Loucy (cell line): ENCODE measurements around the gene LRRC27.

Experiments used
- H2AFZ ChIP-seq: fragments of 200-600 bp; sonication (generic); 2 replicates; pipeline ENCODE4 v1.6.0; 2016; ENCODE audit warnings: antibody characterized with exemption, mild to moderate bottlenecking, low read length, moderate library complexity
- H3F3A ChIP-seq: fragments of 200-600 bp; 2 replicates; pipeline ENCODE4 v1.6.0; 2016; ENCODE audit warnings: antibody characterized with exemption, low read depth, mild to moderate bottlenecking
- H3K27me3 ChIP-seq: fragments of 200-600 bp; sonication (generic); 2 replicates; pipeline ENCODE4 v1.6.1; 2014; ENCODE audit warnings: low read length, mild to moderate bottlenecking; ENCODE audit not compliant: insufficient read depth, poor library complexity, severe bottlenecking
- H3K36me3 ChIP-seq: fragments of 200-600 bp; sonication (generic); 2 replicates; pipeline ENCODE4 v1.6.1; 2016; ENCODE audit warnings: low read length; ENCODE audit not compliant: insufficient read depth
- H3K4me1 ChIP-seq: fragments of 200-600 bp; sonication (generic); 2 replicates; pipeline ENCODE4 v1.5.1; 2014; ENCODE audit warnings: low read length, mild to moderate bottlenecking; ENCODE audit not compliant: insufficient read depth, poor library complexity, severe bottlenecking
- H3K4me2 ChIP-seq: fragments of 200-600 bp; sonication (generic); 2 replicates; pipeline ENCODE4 v1.6.0; 2014; ENCODE audit warnings: antibody characterized with exemption, low read length, low read depth, mild to moderate bottlenecking; ENCODE audit not compliant: poor library complexity, severe bottlenecking
- H3K4me3 ChIP-seq: fragments of 200-600 bp; sonication (generic); 2 replicates; pipeline ENCODE4 v1.5.1; 2014; ENCODE audit warnings: low read length, mild to moderate bottlenecking, mixed read lengths; ENCODE audit not compliant: poor library complexity, severe bottlenecking
- H3K79me2 ChIP-seq: fragments of 200-600 bp; sonication (generic); 2 replicates; pipeline ENCODE4 v1.6.1; 2014; ENCODE audit warnings: low read length; ENCODE audit not compliant: insufficient read depth
- H3K9ac ChIP-seq: fragments of 200-600 bp; sonication (generic); 2 replicates; pipeline ENCODE4 v1.6.0; 2014; ENCODE audit warnings: mild to moderate bottlenecking, low read depth, low read length, moderate library complexity; ENCODE audit not compliant: poor library complexity, severe bottlenecking
- H3K9me2 ChIP-seq: fragments of 200-600 bp; sonication (generic); replicated peaks from 2 replicates; pipeline ENCODE4 v1.6.1; 2016; ENCODE audit warnings: low read depth, low read length, mixed read lengths
- H3K9me3 ChIP-seq: fragments of 200-600 bp; sonication (generic); 2 replicates; pipeline ENCODE4 v1.6.1; 2014; ENCODE audit warnings: mild to moderate bottlenecking, antibody characterized with exemption, low read length, low read depth; ENCODE audit not compliant: insufficient read depth
- H4K20me1 ChIP-seq: fragments of 200-600 bp; sonication (generic); 2 replicates; pipeline ENCODE4 v1.6.0; 2014; ENCODE audit warnings: antibody characterized with exemption, low read length, mild to moderate bottlenecking; ENCODE audit not compliant: insufficient read depth, poor library complexity, severe bottlenecking
- EZH2phosphoT487 ChIP-seq: fragments of 200-600 bp; IDR thresholded peaks from 2 replicates; pipeline ENCODE4 v1.6.1; 2018; ENCODE audit warnings: antibody characterized with exemption, mild to moderate bottlenecking, moderate library complexity, borderline replicate concordance
- TF ChIP-seq, protein P1 (sequence below): fragments of 200-600 bp; sonication (generic); conservative IDR thresholded peaks from 2 replicates; pipeline ENCODE4 v1.5.1; 2014; ENCODE audit warnings: mild to moderate bottlenecking, antibody characterized with exemption, low read length

The LRRC27 gene

DNA sequence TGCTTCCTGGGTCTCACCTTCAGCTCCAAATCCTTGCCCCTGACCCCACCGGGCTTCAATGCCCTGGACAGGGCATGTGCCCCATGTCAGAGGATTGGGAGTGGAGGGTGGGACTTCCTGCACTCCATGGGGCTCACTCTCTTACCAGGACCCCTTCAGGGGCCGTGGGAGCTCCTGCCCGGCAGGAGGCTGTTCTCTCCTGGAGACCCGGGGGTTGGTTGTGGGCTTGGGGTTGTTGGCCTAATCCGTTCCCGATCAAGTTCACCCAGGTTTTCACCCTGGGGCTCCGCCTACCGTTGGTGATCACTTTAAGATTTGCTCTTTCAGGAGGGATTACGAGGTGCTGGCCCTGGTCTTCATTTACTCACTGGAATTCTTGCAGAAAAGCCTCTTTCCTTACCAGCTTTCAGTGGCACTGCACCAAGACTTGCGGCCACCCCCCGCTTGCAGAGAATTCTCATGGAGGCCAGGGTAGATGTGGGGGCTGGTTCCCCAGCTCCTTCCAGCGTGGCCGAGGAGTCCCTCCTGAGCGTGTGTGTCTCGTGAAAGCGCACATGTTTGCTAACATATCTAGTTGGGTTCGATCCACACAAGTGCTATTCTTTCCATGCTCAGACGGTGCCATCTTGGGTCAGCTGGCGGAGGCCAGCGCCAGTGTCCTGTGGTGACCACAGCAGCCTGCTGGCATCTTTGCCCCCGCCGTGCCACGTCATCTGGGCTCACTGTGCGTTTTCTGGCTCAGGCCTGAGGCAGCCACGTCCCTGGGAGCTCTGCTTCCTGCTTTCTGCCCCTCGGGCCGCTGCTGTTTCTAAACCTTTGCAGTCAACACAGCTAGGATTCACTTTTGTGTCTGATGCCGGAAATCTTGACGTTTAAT, 80.6 kb downstream of the LRRC27 start:
- H3K4me1 ChIP-seq, result peaks cover 11% of the 10 kb centered on the region

DNA sequence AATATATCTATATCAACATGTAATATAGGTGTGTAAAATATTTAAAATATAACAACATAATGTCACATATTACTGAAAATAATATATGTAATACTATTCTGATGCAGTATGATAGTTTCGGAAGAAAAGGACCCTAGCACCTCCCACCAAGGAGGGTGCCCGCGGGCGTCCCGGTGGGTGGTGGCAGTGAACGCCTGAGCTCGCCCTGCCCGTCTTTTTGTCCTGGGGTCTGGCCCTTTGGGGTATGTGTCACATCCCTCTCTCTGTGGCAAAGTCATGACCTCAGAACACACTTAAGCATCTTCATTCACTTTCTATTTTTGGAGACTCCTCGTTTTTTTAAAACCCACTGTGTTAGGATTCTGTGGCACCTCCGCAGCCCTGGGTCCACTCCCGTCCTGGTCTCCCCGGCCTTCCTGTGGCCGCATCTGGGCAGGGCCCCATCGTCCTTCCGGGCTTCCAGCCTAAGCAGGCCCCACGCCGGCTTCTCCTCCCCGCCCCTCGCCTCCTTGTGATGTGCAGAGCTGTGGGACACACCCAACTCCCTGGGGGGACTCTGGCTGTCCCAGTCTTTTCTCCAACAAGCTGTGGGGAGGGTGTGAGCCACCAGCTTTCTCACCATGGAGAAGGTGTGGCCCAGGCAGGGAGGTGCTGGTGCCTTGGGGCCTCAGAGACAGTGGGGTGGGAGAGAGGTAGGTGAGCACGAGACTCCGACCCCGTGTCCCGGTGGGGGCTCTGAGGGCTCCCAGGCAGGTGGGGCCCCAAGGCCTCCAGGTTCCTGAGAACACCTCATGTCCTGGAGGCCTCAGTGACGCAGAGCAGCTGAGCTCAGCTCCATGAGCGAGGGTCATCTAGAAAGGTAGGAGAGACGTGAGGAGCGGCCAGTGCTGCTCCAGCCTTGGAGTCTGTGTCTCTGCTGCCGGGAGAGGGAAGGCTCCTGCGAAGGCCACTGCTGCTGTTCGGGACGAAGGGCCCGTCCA, 81.5 kb downstream of the LRRC27 start:
- no peak overlapping the region for H3K4me2 ChIP-seq
- H3F3A ChIP-seq, result no peaks in the 10 kb centered on the region
- H3K36me3 ChIP-seq, result peaks cover 22% of the 10 kb centered on the region; the same call in 1 of the 2 replicates

More for the DNA sequence above, 80.6 kb downstream of the LRRC27 start:
- H3K79me2 ChIP-seq, result peaks cover 75% of the 10 kb centered on the region; the same call in 1 of the 2 replicates
- H2AFZ ChIP-seq, result no peak overlapping the region
- peaks cover 30% of the 10 kb centered on the region for H4K20me1 ChIP-seq
- peaks cover 19% of the 10 kb centered on the region; the same call in 1 of the 2 replicates for H3K36me3 ChIP-seq
- no peaks in the 10 kb centered on the region for H3K9me3 ChIP-seq
- no peak overlapping the region for H3K4me2 ChIP-seq
- no peaks in the 10 kb centered on the region for H3K9me2 ChIP-seq
- H3K9ac ChIP-seq, result no peak overlapping the region
- no peaks in the 10 kb centered on the region for H3K27me3 ChIP-seq
- no peaks in the 10 kb centered on the region for H3F3A ChIP-seq
- TF ChIP-seq, protein P1, sequence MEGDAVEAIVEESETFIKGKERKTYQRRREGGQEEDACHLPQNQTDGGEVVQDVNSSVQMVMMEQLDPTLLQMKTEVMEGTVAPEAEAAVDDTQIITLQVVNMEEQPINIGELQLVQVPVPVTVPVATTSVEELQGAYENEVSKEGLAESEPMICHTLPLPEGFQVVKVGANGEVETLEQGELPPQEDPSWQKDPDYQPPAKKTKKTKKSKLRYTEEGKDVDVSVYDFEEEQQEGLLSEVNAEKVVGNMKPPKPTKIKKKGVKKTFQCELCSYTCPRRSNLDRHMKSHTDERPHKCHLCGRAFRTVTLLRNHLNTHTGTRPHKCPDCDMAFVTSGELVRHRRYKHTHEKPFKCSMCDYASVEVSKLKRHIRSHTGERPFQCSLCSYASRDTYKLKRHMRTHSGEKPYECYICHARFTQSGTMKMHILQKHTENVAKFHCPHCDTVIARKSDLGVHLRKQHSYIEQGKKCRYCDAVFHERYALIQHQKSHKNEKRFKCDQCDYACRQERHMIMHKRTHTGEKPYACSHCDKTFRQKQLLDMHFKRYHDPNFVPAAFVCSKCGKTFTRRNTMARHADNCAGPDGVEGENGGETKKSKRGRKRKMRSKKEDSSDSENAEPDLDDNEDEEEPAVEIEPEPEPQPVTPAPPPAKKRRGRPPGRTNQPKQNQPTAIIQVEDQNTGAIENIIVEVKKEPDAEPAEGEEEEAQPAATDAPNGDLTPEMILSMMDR, result no peak
- TF ChIP-seq EZH2phosphoT487, result no peak
- no peak overlapping the region for H3K4me3 ChIP-seq

More for the DNA sequence above, 81.5 kb downstream of the LRRC27 start:
- peaks cover 21% of the 10 kb centered on the region for H4K20me1 ChIP-seq
- no peak overlapping the region for H3K9ac ChIP-seq
- H3K4me1 ChIP-seq, result peaks cover 10% of the 10 kb centered on the region
- no peaks in the 10 kb centered on the region for H3K9me3 ChIP-seq
- no peak overlapping the region for H3K4me3 ChIP-seq
- no peaks in the 10 kb centered on the region for H3K27me3 ChIP-seq
- H3K79me2 ChIP-seq, result peaks cover 71% of the 10 kb centered on the region; the same call in 1 of the 2 replicates
- no peak for TF ChIP-seq EZH2phosphoT487
- TF ChIP-seq, protein P1, result no peak
- no peak overlapping the region for H2AFZ ChIP-seq
- H3K9me2 ChIP-seq, result no peaks in the 10 kb centered on the region
